Muscle of leg (tissue), 11 donors: ENCODE results near the gene ZNF212. TPM values are rescaled to one million over a fixed set of nuclear protein-coding genes. Genes with fewer than 3 reads are reported as not detected.

Experiments
- DNase-seq: peaks from one replicate; pipeline ENCODE4 v3.0.0; 2013
- H3K27ac ChIP-seq: one replicate; pipeline ENCODE4 v1.5.1; 2013; ENCODE audit warnings: mild to moderate bottlenecking, low read length, control low read depth
- H3K27me3 ChIP-seq: one replicate; pipeline ENCODE4 v1.6.1; 2013; ENCODE audit warnings: low read length; ENCODE audit not compliant: control insufficient read depth, insufficient read depth
- H3K36me3 ChIP-seq: one replicate; pipeline ENCODE4 v1.6.1; 2013; ENCODE audit warnings: low read length; ENCODE audit not compliant: control insufficient read depth, insufficient read depth
- H3K4me1 ChIP-seq: one replicate; pipeline ENCODE4 v1.6.1; 2013; ENCODE audit warnings: low read length; ENCODE audit not compliant: control insufficient read depth, insufficient read depth
- H3K4me3 ChIP-seq: one replicate; pipeline ENCODE4 v1.5.1; 2013; ENCODE audit warnings: low read length, control low read depth
- H3K9me3 ChIP-seq: replicated peaks from 2 replicates; pipeline ENCODE4 v1.6.1; 2013; ENCODE audit warnings: low read depth, low read length; ENCODE audit not compliant: control insufficient read depth
- WGBS: methylation state at CpG from one replicate; pipeline ENCODE4 v1.1.5; 2013; ENCODE audit warnings: missing lambda C conversion rate; ENCODE audit not compliant: insufficient coverage; 5-methylcytosine and 5-hydroxymethylcytosine counted together
- polyA plus RNA-seq, 8 donors: library from polyadenylated mRNA; unstranded; fragments of 120-200 nt; gene quantifications; one replicate each; pipeline versions ENCODE4 v1.2.1 to v1.2.3, GENCODE V29; 2013; ENCODE audit warnings: inconsistent platforms in 1 of 8, low replicate concordance in 1 of 8; ENCODE audit not compliant: insufficient read length in 8 of 8, insufficient read depth in 1 of 8
- total RNA-seq: library from RNA; stranded (reverse); fragments of 120-200 nt; gene quantifications from one replicate; pipeline ENCODE4 v1.2.4, GENCODE V29; 2013

ZNF212 gene
- total and polyA plus RNA-seq, 9 donors, result 5.4 to 11.8 (median 10.2) TPM

DNA sequence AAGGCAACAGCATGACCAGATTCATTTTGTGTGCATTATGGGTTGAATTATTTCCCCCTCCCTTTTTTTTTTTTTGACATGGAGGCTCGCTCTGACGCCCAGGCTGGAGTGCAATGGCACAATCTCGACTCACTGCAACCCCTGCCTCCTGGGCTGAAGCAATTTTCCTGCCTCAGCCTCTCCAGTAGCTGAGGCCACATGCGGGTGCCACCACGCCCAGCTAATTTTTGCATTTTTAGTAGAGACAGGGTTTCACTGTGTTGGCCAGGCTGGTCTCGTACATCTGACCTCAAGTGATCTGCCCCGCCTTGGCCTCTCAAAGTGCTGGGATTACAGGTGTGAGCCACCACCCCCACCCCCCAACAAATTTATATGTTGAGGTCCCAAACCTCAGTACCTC, 64.6 kb downstream of the ZNF212 start:
- Histone ChIP-seq H3K27ac (no peak overlapping the region), H3K4me3 (no peak overlapping the region), H3K36me3 (no peaks in the 10 kb centered on the region), H3K4me1 (no peaks in the 10 kb centered on the region), H3K27me3 (no peaks in the 10 kb centered on the region), H3K9me3 (no peaks in the 10 kb centered on the region)
- DNase-seq, result no peak
- 89% methylated on average over 3 of the region's 7 CpGs for WGBS

Other genes starting within 250 kb of the ZNF212 start
- gene PDIA4, start 211.1 kb upstream of the ZNF212 start, total RNA-seq, result 69.6 TPM
- 100 to 1,000 TPM in 1 of 8 donors, 10 to 100 TPM in 7; 62.9 to 114 (median 80.3) TPM for gene PDIA4, start 211.1 kb upstream of the ZNF212 start, polyA plus RNA-seq
- gene ZNF786, start 148.9 kb upstream of the ZNF212 start, total RNA-seq, result 4.6 TPM
- gene ZNF786, start 148.9 kb upstream of the ZNF212 start, polyA plus RNA-seq, result 1 to 10 TPM; 3.9 to 6.6 (median 4.6) TPM
- gene ZNF425, start 113.3 kb upstream of the ZNF212 start, total RNA-seq, result 3.4 TPM
- gene ZNF425, start 113.3 kb upstream of the ZNF212 start, polyA plus RNA-seq, result 1 to 10 TPM; 3.4 to 4.9 (median 4.5) TPM
- 8.2 TPM for gene ZNF398, start 92.2 kb upstream of the ZNF212 start, total RNA-seq
- 10 to 100 TPM in 1 of 8 donors, 1 to 10 TPM in 7; 7.0 to 10.6 (median 8.5) TPM for gene ZNF398, start 92.2 kb upstream of the ZNF212 start, polyA plus RNA-seq
- gene ZNF282, start 44.1 kb upstream of the ZNF212 start, total RNA-seq, result 13.3 TPM
- 10 to 100 TPM; 15.6 to 20.8 (median 18.8) TPM for gene ZNF282, start 44.1 kb upstream of the ZNF212 start, polyA plus RNA-seq
- gene ZNF783, start 22.5 kb downstream of the ZNF212 start, total RNA-seq, result 11.8 TPM
- 10 to 100 TPM; 10.3 to 16.6 (median 11.9) TPM for gene ZNF783, start 22.5 kb downstream of the ZNF212 start, polyA plus RNA-seq
- 4.1 TPM for gene ZNF777, start 221.4 kb downstream of the ZNF212 start, total RNA-seq
- gene ZNF777, start 221.4 kb downstream of the ZNF212 start, polyA plus RNA-seq, result 10 to 100 TPM in 5 of 8 donors, 1 to 10 TPM in 3; 8.8 to 11.5 (median 10.6) TPM